Body of pancreas (tissue), 4 donors: ENCODE results near the gene ENTPD6.
A peak's percentile ranks its signal among the peaks of the same experiment; 100 is the strongest.

ENCODE experiments used
- CTCF ChIP-seq, 7 experiments: fragments of 450-650 bp in 4 of 7; fragments of 200-600 bp in 3 of 7; sonication (generic) in 3 of 7; IDR thresholded peaks; one replicate each; pipeline ENCODE4 v1.5.1; 2016 to 2019; ENCODE audit warnings: antibody characterized with exemption in 7 of 7
- POLR2A ChIP-seq, 3 donors: fragments of 450-650 bp; IDR thresholded peaks; one replicate each; pipeline ENCODE4 v1.6.1; 2016; ENCODE audit warnings: antibody characterized with exemption in 3 of 3, mild to moderate bottlenecking in 2 of 3

- TF ChIP-seq CTCF (IDR thresholded peaks at IDR 0.05) (peak in 1 of 7 experiments; percentile 9), POLR2A (IDR thresholded peaks at IDR 0.05) (no peak)
Observed at GRCh38 chr20:25197183-25197869, 1.8 kb downstream of the ENTPD6 start.
